ENCODE data around the gene SLC11A1. TPM values are rescaled to one million over a fixed set of nuclear protein-coding genes. Genes with fewer than 3 reads are reported as not detected.

Gene SLC11A1
- total RNA-seq (2014; rRNA removed) (0.17 and 0.33 TPM in 2 replicates), Bru-seq, nascent RNA (percentile 18 among the genes with signal in this experiment), BruChase-seq, experiment 1, labeled RNA remaining after a 6-hour chase (percentile 11 among the genes with signal in this experiment), BruChase-seq, experiment 2, labeled RNA remaining after a 2-hour chase (percentile 8 among the genes with signal in this experiment)
- long read RNA-seq, result 0 reads

GRCh38 chr2:218381916-218382366, at the start of gene SLC11A1:
SLC11A1 (plus strand) TSS chr2:218382273; CDS start chr2:218382369, 96 bp downstream.
- no peaks in the 10 kb centered on the region for H3K4me1 ChIP-seq (ENCODE audit: insufficient read depth, low read length)
- H2AFZ ChIP-seq (ENCODE audit: low read length), result no peak within 1 kb of the TSS
- no peaks in the 10 kb centered on the region for H3F3A ChIP-seq (ENCODE audit: low read length, unreplicated experiment)
- intact Hi-C loops (cut with micrococcal nuclease), result no loop called here
- no peak within 1 kb of the TSS for H3K27ac ChIP-seq (ENCODE audit: low read length)
- TF ChIP-seq EZH2 (IDR thresholded peaks at IDR 0.05; ENCODE audit: low read length, unreplicated experiment), result no peak
- TF ChIP-seq EZH2phosphoT487 (IDR thresholded peaks at IDR 0.05; ENCODE audit: borderline replicate concordance, low read length), result no peak
- TF ChIP-seq CTCF (conservative IDR thresholded peaks at IDR 0.05; ENCODE audit: low read depth, low read length), result no peak
- DNase-seq (no peak), ATAC-seq (no peak)
- no peak within 1 kb of the TSS for H3K4me3 ChIP-seq (ENCODE audit: low read length)
- CTCF ChIA-PET, result no interaction called here
- no peaks in the 10 kb centered on the region for H3K79me2 ChIP-seq (ENCODE audit: low read length)
- no peaks in the 10 kb centered on the region for H3K9me3 ChIP-seq (ENCODE audit: low read length)
- H3K36me3 ChIP-seq (ENCODE audit: low read depth, low read length), result no peaks in the 10 kb centered on the region
- no peak within 1 kb of the TSS for H3K9ac ChIP-seq (ENCODE audit: low read length)
- no peaks in the 10 kb centered on the region for H3K9me2 ChIP-seq (replicated peaks; ENCODE audit: low read length)
- POLR2A ChIA-PET (ENCODE audit: unreplicated experiment), result no interaction called here
- no peaks in the 10 kb centered on the region for H4K20me1 ChIP-seq (ENCODE audit: low read length)
- H3K27me3 ChIP-seq (ENCODE audit: low read length), result no peaks in the 10 kb centered on the region
- BruUV-seq (replicated peaks), result no TSS peak
- no peak within 1 kb of the TSS for H3K4me2 ChIP-seq (ENCODE audit: low read length)

GRCh38 chr2:218332288-218332687, 49.8 kb upstream of the SLC11A1 start:
- CTCF ChIA-PET, result interaction anchor here (0.7 kb wide), 1 partner anchor 259 kb away, joined by 3 read pairs; no protein-coding TSS in a partner anchor
- Histone ChIP-seq H3K9me3 (ENCODE audit: low read length) (no peaks in the 10 kb centered on the region), H3K27ac (ENCODE audit: low read length) (no peak overlapping the region), H3F3A (ENCODE audit: low read length, unreplicated experiment) (no peaks in the 10 kb centered on the region), H3K9me2 (replicated peaks; ENCODE audit: low read length) (no peaks in the 10 kb centered on the region), H3K9ac (ENCODE audit: low read length) (no peak overlapping the region), H3K36me3 (ENCODE audit: low read depth, low read length) (no peaks in the 10 kb centered on the region), H2AFZ (ENCODE audit: low read length) (no peak overlapping the region), H3K27me3 (ENCODE audit: low read length) (no peaks in the 10 kb centered on the region), H3K4me1 (ENCODE audit: insufficient read depth, low read length) (no peaks in the 10 kb centered on the region), H3K4me3 (ENCODE audit: low read length) (no peak overlapping the region), H3K4me2 (ENCODE audit: low read length) (no peak overlapping the region), H4K20me1 (ENCODE audit: low read length) (no peaks in the 10 kb centered on the region), H3K79me2 (ENCODE audit: low read length) (no peaks in the 10 kb centered on the region)
- POLR2A ChIA-PET (ENCODE audit: unreplicated experiment), result no interaction called here
- intact Hi-C loops (cut with micrococcal nuclease), result no loop called here
- ATAC-seq, result no peak
- DNase-seq, result no peak
- BruUV-seq (replicated peaks), result no TSS peak
- no peak for TF ChIP-seq EZH2phosphoT487 (IDR thresholded peaks at IDR 0.05; ENCODE audit: borderline replicate concordance, low read length)
- TF ChIP-seq CTCF (conservative IDR thresholded peaks at IDR 0.05; ENCODE audit: low read depth, low read length), result no peak
- TF ChIP-seq EZH2 (IDR thresholded peaks at IDR 0.05; ENCODE audit: low read length, unreplicated experiment), result no peak

GRCh38 chr2:218332920-218333645, 49.0 kb upstream of the SLC11A1 start:
- no peak for TF ChIP-seq EZH2phosphoT487 (IDR thresholded peaks at IDR 0.05; ENCODE audit: borderline replicate concordance, low read length)
- TF ChIP-seq EZH2 (IDR thresholded peaks at IDR 0.05; ENCODE audit: low read length, unreplicated experiment), result no peak
- no peak for TF ChIP-seq CTCF (conservative IDR thresholded peaks at IDR 0.05; ENCODE audit: low read depth, low read length)
- no peaks in the 10 kb centered on the region for H3K27me3 ChIP-seq (ENCODE audit: low read length)
- H3F3A ChIP-seq (ENCODE audit: low read length, unreplicated experiment), result no peaks in the 10 kb centered on the region
- POLR2A ChIA-PET (ENCODE audit: unreplicated experiment), result no interaction called here
- no TSS peak for BruUV-seq (replicated peaks)
- no peak overlapping the region for H3K27ac ChIP-seq (ENCODE audit: low read length)
- H3K36me3 ChIP-seq (ENCODE audit: low read depth, low read length), result no peaks in the 10 kb centered on the region
- no peaks in the 10 kb centered on the region for H4K20me1 ChIP-seq (ENCODE audit: low read length)
- no peak overlapping the region for H3K4me2 ChIP-seq (ENCODE audit: low read length)
- CTCF ChIA-PET, result no interaction called here
- no peaks in the 10 kb centered on the region for H3K79me2 ChIP-seq (ENCODE audit: low read length)
- H3K9ac ChIP-seq (ENCODE audit: low read length), result no peak overlapping the region
- H2AFZ ChIP-seq (ENCODE audit: low read length), result no peak overlapping the region
- H3K9me2 ChIP-seq (replicated peaks; ENCODE audit: low read length), result no peaks in the 10 kb centered on the region
- intact Hi-C loops (cut with micrococcal nuclease), result no loop called here
- H3K9me3 ChIP-seq (ENCODE audit: low read length), result no peaks in the 10 kb centered on the region
- no peak overlapping the region for H3K4me3 ChIP-seq (ENCODE audit: low read length)
- ATAC-seq, result no peak
- no peaks in the 10 kb centered on the region for H3K4me1 ChIP-seq (ENCODE audit: insufficient read depth, low read length)
- no peak for DNase-seq

Data from PC-3 (cell line).